ENCODE measurements around the gene ARID4B.

ARID4B gene

GRCh38 chr1:235325854-235326253 is 2.1 kb downstream of the ARID4B start:
- no peak overlapping the region for H4K8ac ChIP-seq (ENCODE audit: low read depth, low read length)
- no peak overlapping the region for H2BK15ac ChIP-seq (replicated peaks; ENCODE audit: low read depth)
- no peak overlapping the region for H2BK120ac ChIP-seq (ENCODE audit: low read depth, low read length)
- no peak overlapping the region for H3K18ac ChIP-seq (ENCODE audit: low read length)
- no peaks in the 10 kb centered on the region for H3K36me3 ChIP-seq (ENCODE audit: control insufficient read depth, insufficient read depth, low read length)
- no peak overlapping the region for H3K27ac ChIP-seq (ENCODE audit: low read depth, low read length)
- peaks cover under 1% of the 10 kb centered on the region for H3K79me1 ChIP-seq (ENCODE audit: low read length)
- H3K79me2 ChIP-seq (ENCODE audit: control insufficient read depth, insufficient read depth, low read length): peaks cover 73% of the 10 kb centered on the region
- H3K9ac ChIP-seq (ENCODE audit: low read length): peak overlapping the region; percentile 40
- no peak for DNase-seq
- no peak overlapping the region for H4K5ac ChIP-seq (ENCODE audit: low read length)
- H3K4ac ChIP-seq (ENCODE audit: low read depth, low read length): no peak overlapping the region
- H3K4me2 ChIP-seq (ENCODE audit: low read length): no peak overlapping the region
- WGBS (ENCODE audit: extremely low coverage, insufficient coverage, low lambda C conversion rate): 100% methylated on average over 1 of the region's 2 CpGs
- no peak overlapping the region for H3K4me3 ChIP-seq (ENCODE audit: low read length)
- no peaks in the 10 kb centered on the region for H3K27me3 ChIP-seq (ENCODE audit: insufficient read depth, low read length, poor library complexity)
- H2BK5ac ChIP-seq (ENCODE audit: low read length): no peak overlapping the region
- H3K4me1 ChIP-seq (ENCODE audit: control insufficient read depth, low read depth, low read length): no peaks in the 10 kb centered on the region
- H2AK5ac ChIP-seq (ENCODE audit: low read length): no peak overlapping the region
- no peak overlapping the region for H3K23ac ChIP-seq (ENCODE audit: low read length)
- no peak overlapping the region for H3K56ac ChIP-seq (ENCODE audit: low read length)

- no peak overlapping the region for H2BK5ac ChIP-seq (ENCODE audit: low read length)
- no peak overlapping the region for H3K4me3 ChIP-seq (ENCODE audit: low read length)
- H3K23ac ChIP-seq (ENCODE audit: low read length): no peak overlapping the region
- no peak overlapping the region for H2AK5ac ChIP-seq (ENCODE audit: low read length)
- no peak overlapping the region for H3K56ac ChIP-seq (ENCODE audit: low read length)
- H3K4me2 ChIP-seq (ENCODE audit: low read length): no peak overlapping the region
- H3K36me3 ChIP-seq (ENCODE audit: control insufficient read depth, insufficient read depth, low read length): peaks cover 2% of the 10 kb centered on the region
- DNase-seq: no peak
- peaks cover 5% of the 10 kb centered on the region for H3K79me1 ChIP-seq (ENCODE audit: low read length)
- no peaks in the 10 kb centered on the region for H3K4me1 ChIP-seq (ENCODE audit: control insufficient read depth, low read depth, low read length)
- no peak overlapping the region for H3K18ac ChIP-seq (ENCODE audit: low read length)
- no peaks in the 10 kb centered on the region for H3K27me3 ChIP-seq (ENCODE audit: insufficient read depth, low read length, poor library complexity)
- H3K27ac ChIP-seq (ENCODE audit: low read depth, low read length): no peak overlapping the region
- H3K9ac ChIP-seq (ENCODE audit: low read length): no peak overlapping the region
- no peak overlapping the region for H4K5ac ChIP-seq (ENCODE audit: low read length)
- WGBS (ENCODE audit: extremely low coverage, insufficient coverage, low lambda C conversion rate): 100% methylated on average over 1 of the region's 3 CpGs
- peaks cover 75% of the 10 kb centered on the region for H3K79me2 ChIP-seq (ENCODE audit: control insufficient read depth, insufficient read depth, low read length)
- no peak overlapping the region for H3K4ac ChIP-seq (ENCODE audit: low read depth, low read length)
- no peak overlapping the region for H2BK15ac ChIP-seq (replicated peaks; ENCODE audit: low read depth)
- no peak overlapping the region for H2BK120ac ChIP-seq (ENCODE audit: low read depth, low read length)
- H4K8ac ChIP-seq (ENCODE audit: low read depth, low read length): no peak overlapping the region
Observed at GRCh38 chr1:235325139-235325538, 2.8 kb downstream of the ARID4B start.

- Histone ChIP-seq H2AK5ac (ENCODE audit: low read length) (no peak overlapping the region), H3K4ac (ENCODE audit: low read depth, low read length) (no peak overlapping the region), H4K8ac (ENCODE audit: low read depth, low read length) (no peak overlapping the region), H2BK5ac (ENCODE audit: low read length) (no peak overlapping the region), H3K79me1 (ENCODE audit: low read length) (peaks cover 5% of the 10 kb centered on the region), H3K56ac (ENCODE audit: low read length) (no peak overlapping the region), H3K79me2 (ENCODE audit: control insufficient read depth, insufficient read depth, low read length) (peaks cover 73% of the 10 kb centered on the region), H3K9ac (ENCODE audit: low read length) (no peak overlapping the region), H3K27ac (ENCODE audit: low read depth, low read length) (no peak overlapping the region), H2BK120ac (ENCODE audit: low read depth, low read length) (no peak overlapping the region), H3K4me2 (ENCODE audit: low read length) (no peak overlapping the region), H3K36me3 (ENCODE audit: control insufficient read depth, insufficient read depth, low read length) (peaks cover 2% of the 10 kb centered on the region), H3K23ac (ENCODE audit: low read length) (no peak overlapping the region), H2BK15ac (replicated peaks; ENCODE audit: low read depth) (no peak overlapping the region), H3K18ac (ENCODE audit: low read length) (no peak overlapping the region), H4K5ac (ENCODE audit: low read length) (no peak overlapping the region), H3K4me1 (ENCODE audit: control insufficient read depth, low read depth, low read length) (no peaks in the 10 kb centered on the region), H3K27me3 (ENCODE audit: insufficient read depth, low read length, poor library complexity) (no peaks in the 10 kb centered on the region), H3K4me3 (ENCODE audit: low read length) (no peak overlapping the region)
- DNase-seq: no peak
- 100% methylated on average over 2 of the region's 5 CpGs for WGBS (ENCODE audit: extremely low coverage, insufficient coverage, low lambda C conversion rate)
Observed at GRCh38 chr1:235324296-235324695, 3.7 kb downstream of the ARID4B start.

- Histone ChIP-seq H3K4me1 (ENCODE audit: control insufficient read depth, low read depth, low read length) (no peaks in the 10 kb centered on the region), H3K79me2 (ENCODE audit: control insufficient read depth, insufficient read depth, low read length) (peaks cover 74% of the 10 kb centered on the region), H4K5ac (ENCODE audit: low read length) (no peak overlapping the region), H3K27ac (ENCODE audit: low read depth, low read length) (no peak overlapping the region), H2AK5ac (ENCODE audit: low read length) (no peak overlapping the region), H2BK15ac (replicated peaks; ENCODE audit: low read depth) (no peak overlapping the region), H3K23ac (ENCODE audit: low read length) (no peak overlapping the region), H3K36me3 (ENCODE audit: control insufficient read depth, insufficient read depth, low read length) (peaks cover 2% of the 10 kb centered on the region), H2BK120ac (ENCODE audit: low read depth, low read length) (no peak overlapping the region), H3K79me1 (ENCODE audit: low read length) (peaks cover 5% of the 10 kb centered on the region), H3K9ac (ENCODE audit: low read length) (no peak overlapping the region), H3K4ac (ENCODE audit: low read depth, low read length) (no peak overlapping the region), H3K4me3 (ENCODE audit: low read length) (no peak overlapping the region), H2BK5ac (ENCODE audit: low read length) (no peak overlapping the region), H4K8ac (ENCODE audit: low read depth, low read length) (no peak overlapping the region), H3K18ac (ENCODE audit: low read length) (no peak overlapping the region), H3K56ac (ENCODE audit: low read length) (peak overlapping the region; percentile 25), H3K4me2 (ENCODE audit: low read length) (no peak overlapping the region), H3K27me3 (ENCODE audit: insufficient read depth, low read length, poor library complexity) (no peaks in the 10 kb centered on the region)
- DNase-seq: no peak
- WGBS (ENCODE audit: extremely low coverage, insufficient coverage, low lambda C conversion rate): no CpG with 5 or more reads among the region's 6 CpGs
Observed at GRCh38 chr1:235320521-235321179, 7.3 kb downstream of the ARID4B start.

- Histone ChIP-seq H4K5ac (ENCODE audit: low read length) (no peak overlapping the region), H3K4ac (ENCODE audit: low read depth, low read length) (no peak overlapping the region), H3K36me3 (ENCODE audit: control insufficient read depth, insufficient read depth, low read length) (peaks cover 2% of the 10 kb centered on the region), H3K27ac (ENCODE audit: low read depth, low read length) (no peak overlapping the region), H3K23ac (ENCODE audit: low read length) (no peak overlapping the region), H3K27me3 (ENCODE audit: insufficient read depth, low read length, poor library complexity) (no peaks in the 10 kb centered on the region), H3K79me2 (ENCODE audit: control insufficient read depth, insufficient read depth, low read length) (peaks cover 72% of the 10 kb centered on the region), H2AK5ac (ENCODE audit: low read length) (no peak overlapping the region), H2BK5ac (ENCODE audit: low read length) (no peak overlapping the region), H3K4me3 (ENCODE audit: low read length) (no peak overlapping the region), H2BK15ac (replicated peaks; ENCODE audit: low read depth) (no peak overlapping the region), H3K4me1 (ENCODE audit: control insufficient read depth, low read depth, low read length) (no peaks in the 10 kb centered on the region), H3K18ac (ENCODE audit: low read length) (no peak overlapping the region), H3K9ac (ENCODE audit: low read length) (no peak overlapping the region), H3K56ac (ENCODE audit: low read length) (no peak overlapping the region), H4K8ac (ENCODE audit: low read depth, low read length) (no peak overlapping the region), H3K4me2 (ENCODE audit: low read length) (no peak overlapping the region), H3K79me1 (ENCODE audit: low read length) (peaks cover 5% of the 10 kb centered on the region), H2BK120ac (ENCODE audit: low read depth, low read length) (no peak overlapping the region)
- no peak for DNase-seq
- WGBS (ENCODE audit: extremely low coverage, insufficient coverage, low lambda C conversion rate): no CpG with 5 or more reads among the region's 2 CpGs
Observed at GRCh38 chr1:235319255-235319654, 8.7 kb downstream of the ARID4B start.

- no peak overlapping the region for H4K5ac ChIP-seq (ENCODE audit: low read length)
- H3K4me2 ChIP-seq (ENCODE audit: low read length): no peak overlapping the region
- no peak overlapping the region for H3K9ac ChIP-seq (ENCODE audit: low read length)
- no peak overlapping the region for H3K18ac ChIP-seq (ENCODE audit: low read length)
- no peak overlapping the region for H3K23ac ChIP-seq (ENCODE audit: low read length)
- H3K27me3 ChIP-seq (ENCODE audit: insufficient read depth, low read length, poor library complexity): no peaks in the 10 kb centered on the region
- H2AK5ac ChIP-seq (ENCODE audit: low read length): no peak overlapping the region
- peaks cover 5% of the 10 kb centered on the region for H3K79me1 ChIP-seq (ENCODE audit: low read length)
- H3K36me3 ChIP-seq (ENCODE audit: control insufficient read depth, insufficient read depth, low read length): peaks cover 2% of the 10 kb centered on the region
- H2BK15ac ChIP-seq (replicated peaks; ENCODE audit: low read depth): no peak overlapping the region
- no peak for DNase-seq
- H3K79me2 ChIP-seq (ENCODE audit: control insufficient read depth, insufficient read depth, low read length): peaks cover 68% of the 10 kb centered on the region
- WGBS (ENCODE audit: extremely low coverage, insufficient coverage, low lambda C conversion rate): no CpG with 5 or more reads among the region's 1 CpG
- no peak overlapping the region for H3K56ac ChIP-seq (ENCODE audit: low read length)
- no peaks in the 10 kb centered on the region for H3K4me1 ChIP-seq (ENCODE audit: control insufficient read depth, low read depth, low read length)
- no peak overlapping the region for H3K4ac ChIP-seq (ENCODE audit: low read depth, low read length)
- no peak overlapping the region for H2BK5ac ChIP-seq (ENCODE audit: low read length)
- H4K8ac ChIP-seq (ENCODE audit: low read depth, low read length): no peak overlapping the region
- no peak overlapping the region for H2BK120ac ChIP-seq (ENCODE audit: low read depth, low read length)
- no peak overlapping the region for H3K4me3 ChIP-seq (ENCODE audit: low read length)
- H3K27ac ChIP-seq (ENCODE audit: low read depth, low read length): no peak overlapping the region
Observed at GRCh38 chr1:235317168-235317567, 10.8 kb downstream of the ARID4B start.

Data from mesendoderm (in vitro differentiated cells).